Osteoblast (primary cell): Measurements from ENCODE around the gene SMIM22. TPM values are rescaled to one million over a fixed set of nuclear protein-coding genes. Genes with fewer than 3 reads are reported as not detected.

Source experiments
- DNase-seq: peaks from one replicate; pipeline ENCODE4 v3.0.0; 2011; ENCODE audit warnings: low spot score, mixed read lengths; ENCODE audit not compliant: insufficient read length; ENCODE audit errors: missing footprints
- H2AFZ ChIP-seq: 2 replicates; pipeline ENCODE4 v1.6.0; 2011; ENCODE audit warnings: mild to moderate bottlenecking, low read length
- H3K27ac ChIP-seq: 2 replicates; pipeline ENCODE4 v1.5.1; 2011; ENCODE audit warnings: mild to moderate bottlenecking, low read depth, low read length, moderate library complexity
- H3K27me3 ChIP-seq: 2 replicates; pipeline ENCODE4 v1.6.0; 2012; ENCODE audit warnings: mild to moderate bottlenecking, control low read depth, inconsistent platforms, low read length, moderate library complexity; ENCODE audit not compliant: insufficient read depth
- H3K36me3 ChIP-seq: 2 replicates; pipeline ENCODE4 v1.5.1; 2011; ENCODE audit warnings: mild to moderate bottlenecking, low read length, control low read depth, moderate library complexity; ENCODE audit not compliant: insufficient read depth
- H3K4me1 ChIP-seq: 2 replicates; pipeline ENCODE4 v1.5.1; 2011; ENCODE audit warnings: mild to moderate bottlenecking, low read length, control low read depth, moderate library complexity; ENCODE audit not compliant: insufficient read depth
- H3K4me2 ChIP-seq: 2 replicates; pipeline ENCODE4 v1.6.0; 2011; ENCODE audit warnings: mild to moderate bottlenecking, low read length; ENCODE audit not compliant: insufficient read depth
- H3K4me3 ChIP-seq: fragments of 200-600 bp; sonication (generic); 3 replicates; pipeline ENCODE4 v1.5.1; 2012; ENCODE audit warnings: mild to moderate bottlenecking, low read length, inconsistent platforms; ENCODE audit not compliant: insufficient read depth
- H3K79me2 ChIP-seq: 2 replicates; pipeline ENCODE4 v1.6.0; 2012; ENCODE audit warnings: mild to moderate bottlenecking, low read length, control low read depth, inconsistent platforms; ENCODE audit not compliant: insufficient read depth
- H3K9me3 ChIP-seq: 2 replicates; pipeline ENCODE4 v1.5.1; 2011; ENCODE audit warnings: low read depth, low read length, control low read depth
- H4K20me1 ChIP-seq: 2 replicates; pipeline ENCODE4 v1.6.0; 2012; ENCODE audit warnings: mild to moderate bottlenecking, low read length, control low read depth; ENCODE audit not compliant: insufficient read depth
- CTCF ChIP-seq: IDR thresholded peaks from 2 replicates; pipeline ENCODE4 v1.5.1; 2011; ENCODE audit warnings: mild to moderate bottlenecking, low read depth, low read length, moderate library complexity; ENCODE audit errors: extremely low read depth
- total RNA-seq: library from RNA; depleted of rRNA; stranded (reverse); fragments of >200 nt; gene quantifications from 2 replicates; pipeline ENCODE4 v1.2.3, GENCODE V29; 2012

The SMIM22 gene
- total RNA-seq, 1 donor = not detected

- peak; percentile 67 for DNase-seq
- TF ChIP-seq CTCF = no peak
- no peak overlapping the region for H2AFZ ChIP-seq
- no peaks in the 10 kb centered on the region for H3K27me3 ChIP-seq
- H4K20me1 ChIP-seq = no peaks in the 10 kb centered on the region
- no peak overlapping the region for H3K4me2 ChIP-seq
- H3K27ac ChIP-seq = no peak overlapping the region
- H3K4me3 ChIP-seq = no peak overlapping the region
- no peaks in the 10 kb centered on the region for H3K79me2 ChIP-seq
- H3K9me3 ChIP-seq = no peaks in the 10 kb centered on the region
- H3K4me1 ChIP-seq = peaks cover 6% of the 10 kb centered on the region
- no peaks in the 10 kb centered on the region for H3K36me3 ChIP-seq
These were observed 2.0 kb downstream of the SMIM22 start for GRCh38 chr16:4796982-4797804.

- no peak overlapping the region for H3K4me3 ChIP-seq
- H3K4me1 ChIP-seq = peaks cover 6% of the 10 kb centered on the region
- no peaks in the 10 kb centered on the region for H3K9me3 ChIP-seq
These were observed 2.7 kb downstream of the SMIM22 start for GRCh38 chr16:4797805-4798252.

GRCh38 chr16:4798456-4798855 is 3.3 kb downstream of the SMIM22 start:
- Histone ChIP-seq H3K4me1 (peaks cover 11% of the 10 kb centered on the region), H3K4me3 (no peak overlapping the region), H3K27me3 (no peaks in the 10 kb centered on the region), H2AFZ (no peak overlapping the region), H3K36me3 (no peaks in the 10 kb centered on the region), H3K4me2 (no peak overlapping the region), H3K27ac (no peak overlapping the region), H4K20me1 (no peaks in the 10 kb centered on the region), H3K9me3 (no peaks in the 10 kb centered on the region), H3K79me2 (no peaks in the 10 kb centered on the region)
- peak; percentile 46 for DNase-seq
- no peak for TF ChIP-seq CTCF

More at GRCh38 chr16:4797805-4798252, 2.7 kb downstream of the SMIM22 start:
- TF ChIP-seq CTCF = no peak
- no peaks in the 10 kb centered on the region for H3K36me3 ChIP-seq
- H3K27me3 ChIP-seq = no peaks in the 10 kb centered on the region
- no peaks in the 10 kb centered on the region for H4K20me1 ChIP-seq
- DNase-seq = peak; percentile 32
- H3K4me2 ChIP-seq = no peak overlapping the region
- no peaks in the 10 kb centered on the region for H3K79me2 ChIP-seq
- no peak overlapping the region for H2AFZ ChIP-seq
- H3K27ac ChIP-seq = no peak overlapping the region

GRCh38 chr16:4799171-4799855 is 4.1 kb downstream of the SMIM22 start:
- peaks cover 2% of the 10 kb centered on the region for H3K36me3 ChIP-seq
- no peaks in the 10 kb centered on the region for H3K9me3 ChIP-seq
- H3K4me2 ChIP-seq = no peak overlapping the region
- no peak for TF ChIP-seq CTCF
- no peaks in the 10 kb centered on the region for H4K20me1 ChIP-seq
- H2AFZ ChIP-seq = no peak overlapping the region
- no peaks in the 10 kb centered on the region for H3K79me2 ChIP-seq
- H3K4me1 ChIP-seq = peaks cover 11% of the 10 kb centered on the region
- DNase-seq = peak; percentile 72
- no peak overlapping the region for H3K27ac ChIP-seq
- no peak overlapping the region for H3K4me3 ChIP-seq
- no peaks in the 10 kb centered on the region for H3K27me3 ChIP-seq
